Prostate gland (tissue), 2 donors: ENCODE measurements around the gene MSRB3.
"Not testable (repeated sequence)": the region's sequence is repeated elsewhere in the genome, so short reads cannot be mapped to it uniquely, and the experiment has no call there.

Source experiments
- POLR2A ChIP-seq: fragments of 450-650 bp; IDR thresholded peaks from one replicate; pipeline ENCODE4 v1.6.1; 2016; ENCODE audit warnings: antibody characterized with exemption, mild to moderate bottlenecking
- TF ChIP-seq, protein P1 (sequence below), 4 experiments: fragments of 200-600 bp in 2 of 4; fragments of 450-650 bp in 2 of 4; sonication (generic) in 2 of 4; IDR thresholded peaks; 1 replicate in 3 of 4; 2 replicates in 1 of 4; pipeline ENCODE4 v1.5.1; 2016 to 2019; ENCODE audit warnings: antibody characterized with exemption in 4 of 4, mild to moderate bottlenecking in 2 of 4, moderate library complexity in 2 of 4

DNA sequence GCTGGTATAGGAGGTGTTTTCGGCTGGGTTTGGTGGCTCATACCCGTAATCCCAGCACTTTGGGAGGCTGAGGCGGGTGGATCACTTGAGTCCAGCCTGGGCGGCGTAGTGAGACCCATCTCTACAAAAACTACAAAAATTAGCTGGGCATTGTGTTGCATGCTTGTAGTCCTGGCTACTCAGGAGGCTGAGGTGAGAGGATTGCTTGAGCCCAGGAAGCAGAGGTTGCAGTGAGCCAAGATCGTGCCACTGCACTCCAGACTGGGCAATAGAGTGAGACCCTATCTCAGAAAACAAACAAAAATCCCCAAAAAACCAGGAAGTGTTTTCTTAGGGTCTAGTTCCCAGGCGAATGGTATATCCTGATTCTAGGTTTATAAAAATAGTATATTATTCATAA lies 7.0 kb downstream of the MSRB3 start:
- TF ChIP-seq, protein P1, sequence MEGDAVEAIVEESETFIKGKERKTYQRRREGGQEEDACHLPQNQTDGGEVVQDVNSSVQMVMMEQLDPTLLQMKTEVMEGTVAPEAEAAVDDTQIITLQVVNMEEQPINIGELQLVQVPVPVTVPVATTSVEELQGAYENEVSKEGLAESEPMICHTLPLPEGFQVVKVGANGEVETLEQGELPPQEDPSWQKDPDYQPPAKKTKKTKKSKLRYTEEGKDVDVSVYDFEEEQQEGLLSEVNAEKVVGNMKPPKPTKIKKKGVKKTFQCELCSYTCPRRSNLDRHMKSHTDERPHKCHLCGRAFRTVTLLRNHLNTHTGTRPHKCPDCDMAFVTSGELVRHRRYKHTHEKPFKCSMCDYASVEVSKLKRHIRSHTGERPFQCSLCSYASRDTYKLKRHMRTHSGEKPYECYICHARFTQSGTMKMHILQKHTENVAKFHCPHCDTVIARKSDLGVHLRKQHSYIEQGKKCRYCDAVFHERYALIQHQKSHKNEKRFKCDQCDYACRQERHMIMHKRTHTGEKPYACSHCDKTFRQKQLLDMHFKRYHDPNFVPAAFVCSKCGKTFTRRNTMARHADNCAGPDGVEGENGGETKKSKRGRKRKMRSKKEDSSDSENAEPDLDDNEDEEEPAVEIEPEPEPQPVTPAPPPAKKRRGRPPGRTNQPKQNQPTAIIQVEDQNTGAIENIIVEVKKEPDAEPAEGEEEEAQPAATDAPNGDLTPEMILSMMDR (IDR thresholded peaks at IDR 0.05): not testable (repeated sequence)
- not testable (repeated sequence) for TF ChIP-seq POLR2A
